Adrenal gland (tissue), 5 donors: ENCODE results near the gene SLC11A1.

ENCODE experiments used
- POLR2A ChIP-seq, 2 donors: fragments of 450-650 bp; IDR thresholded peaks; one replicate each; pipeline ENCODE4 v1.6.1; 2017; ENCODE audit warnings: antibody characterized with exemption in 2 of 2, mild to moderate bottlenecking in 2 of 2, moderate library complexity in 1 of 2
- TF ChIP-seq, protein P1 (sequence below), 6 experiments: fragments of 450-650 bp in 4 of 6; fragments of 200-600 bp in 2 of 6; sonication (generic) in 1 of 6; IDR thresholded peaks; 1 replicate in 5 of 6; 2 replicates in 1 of 6; pipeline versions ENCODE4 v1.5.1 to v1.8.0; 2016 to 2021; ENCODE audit warnings: antibody characterized with exemption in 6 of 6, mild to moderate bottlenecking in 2 of 6, moderate library complexity in 1 of 6
- donor health status: DM: no; HTN: no; CAD: no.

GRCh38 chr2:218364196-218364595, 17.9 kb upstream of the SLC11A1 start:
- TF ChIP-seq, protein P1, sequence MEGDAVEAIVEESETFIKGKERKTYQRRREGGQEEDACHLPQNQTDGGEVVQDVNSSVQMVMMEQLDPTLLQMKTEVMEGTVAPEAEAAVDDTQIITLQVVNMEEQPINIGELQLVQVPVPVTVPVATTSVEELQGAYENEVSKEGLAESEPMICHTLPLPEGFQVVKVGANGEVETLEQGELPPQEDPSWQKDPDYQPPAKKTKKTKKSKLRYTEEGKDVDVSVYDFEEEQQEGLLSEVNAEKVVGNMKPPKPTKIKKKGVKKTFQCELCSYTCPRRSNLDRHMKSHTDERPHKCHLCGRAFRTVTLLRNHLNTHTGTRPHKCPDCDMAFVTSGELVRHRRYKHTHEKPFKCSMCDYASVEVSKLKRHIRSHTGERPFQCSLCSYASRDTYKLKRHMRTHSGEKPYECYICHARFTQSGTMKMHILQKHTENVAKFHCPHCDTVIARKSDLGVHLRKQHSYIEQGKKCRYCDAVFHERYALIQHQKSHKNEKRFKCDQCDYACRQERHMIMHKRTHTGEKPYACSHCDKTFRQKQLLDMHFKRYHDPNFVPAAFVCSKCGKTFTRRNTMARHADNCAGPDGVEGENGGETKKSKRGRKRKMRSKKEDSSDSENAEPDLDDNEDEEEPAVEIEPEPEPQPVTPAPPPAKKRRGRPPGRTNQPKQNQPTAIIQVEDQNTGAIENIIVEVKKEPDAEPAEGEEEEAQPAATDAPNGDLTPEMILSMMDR (IDR thresholded peaks at IDR 0.05): no peak
- TF ChIP-seq POLR2A (IDR thresholded peaks at IDR 0.05): no peak
